Measurements from ENCODE around the gene PUSL1. TPM values are rescaled to one million over a fixed set of nuclear protein-coding genes. Genes with fewer than 3 reads are reported as not detected.

Gene PUSL1
- total and polyA plus RNA-seq, 2 of the 13 experiments (the other 11 are each of a cell fraction or from before 2014, with no cell fraction given) = 8.3 to 22.2 TPM

DNA sequence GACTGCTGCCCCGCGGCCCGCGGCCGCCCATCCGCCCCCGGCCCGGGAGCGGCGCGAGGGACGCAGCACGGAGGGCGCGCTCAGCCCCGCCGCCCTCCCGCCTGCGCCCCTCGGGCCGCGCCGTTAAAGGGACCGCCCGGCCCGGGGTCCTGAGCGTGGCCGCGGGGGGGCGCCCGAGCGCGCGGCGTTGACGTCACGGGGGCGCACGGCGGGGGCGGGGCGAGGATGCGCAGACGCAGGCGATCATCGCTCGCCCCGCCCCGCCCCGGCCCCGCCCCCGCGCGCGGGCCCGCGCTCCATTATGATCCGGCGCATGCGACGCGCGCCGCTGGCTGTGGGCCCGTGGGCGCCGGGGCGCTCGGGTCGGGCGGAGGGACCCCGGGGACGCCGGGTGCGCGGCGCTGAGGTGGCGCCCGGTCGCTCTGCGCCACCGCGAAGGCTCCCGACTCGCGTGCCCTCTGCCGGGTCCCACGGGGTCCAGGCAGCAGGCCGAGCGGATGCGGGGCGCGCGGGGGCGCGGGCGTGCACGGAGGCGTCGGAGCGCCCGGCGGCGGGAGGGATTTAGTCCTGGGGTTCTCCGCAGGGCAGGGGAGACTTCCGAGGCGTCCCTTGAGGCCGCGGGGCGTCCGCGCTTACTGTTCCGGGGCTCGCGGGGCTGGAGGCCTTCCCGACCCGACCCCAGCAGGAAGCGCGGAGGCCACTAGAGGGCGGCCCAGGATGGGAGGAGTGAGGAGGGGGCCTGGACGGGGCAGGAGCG, 41.0 kb downstream of the PUSL1 start, which contains the start of gene DVL1 (continued):
- TF ChIP-seq KLF12 (CRISPR knock-in tag; IDR thresholded peaks at IDR 0.05; ENCODE audit: borderline replicate concordance) (no peak), E2F5 (CRISPR knock-in tag; conservative IDR thresholded peaks at IDR 0.05) (no peak), KAT7 (CRISPR knock-in tag; IDR thresholded peaks at IDR 0.05; ENCODE audit: borderline replicate concordance) (no peak), HCFC1 (IDR thresholded peaks at IDR 0.05; ENCODE audit: low read depth, low read length) (no peak), BATF2 (CRISPR knock-in tag; IDR thresholded peaks at IDR 0.05) (no peak), TERF1 (CRISPR knock-in tag; IDR thresholded peaks at IDR 0.05) (no peak), ZSCAN20 (CRISPR knock-in tag; IDR thresholded peaks at IDR 0.05; ENCODE audit: borderline replicate concordance) (no peak), SIN3B (IDR thresholded peaks at IDR 0.05; ENCODE audit: low read length) (no peak), LBX2 (CRISPR knock-in tag; IDR thresholded peaks at IDR 0.05; ENCODE audit: borderline replicate concordance) (no peak), ZNF136 (CRISPR knock-in tag; IDR thresholded peaks at IDR 0.05; ENCODE audit: low read depth) (no peak), ZNF382 (CRISPR knock-in tag; IDR thresholded peaks at IDR 0.05; ENCODE audit: borderline replicate concordance) (no peak), JDP2 (CRISPR knock-in tag; IDR thresholded peaks at IDR 0.05; ENCODE audit: borderline replicate concordance) (no peak), NPAS2 (CRISPR knock-in tag; IDR thresholded peaks at IDR 0.05; ENCODE audit: borderline replicate concordance) (no peak), ZNF709 (CRISPR knock-in tag; IDR thresholded peaks at IDR 0.05) (no peak), CBX1 (IDR thresholded peaks at IDR 0.05; ENCODE audit: low read depth) (no peak), ZNF12 (CRISPR knock-in tag; IDR thresholded peaks at IDR 0.05) (no peak), HBP1 (CRISPR knock-in tag; IDR thresholded peaks at IDR 0.05; ENCODE audit: low read depth) (no peak)
- TF ChIP-seq, protein P1, sequence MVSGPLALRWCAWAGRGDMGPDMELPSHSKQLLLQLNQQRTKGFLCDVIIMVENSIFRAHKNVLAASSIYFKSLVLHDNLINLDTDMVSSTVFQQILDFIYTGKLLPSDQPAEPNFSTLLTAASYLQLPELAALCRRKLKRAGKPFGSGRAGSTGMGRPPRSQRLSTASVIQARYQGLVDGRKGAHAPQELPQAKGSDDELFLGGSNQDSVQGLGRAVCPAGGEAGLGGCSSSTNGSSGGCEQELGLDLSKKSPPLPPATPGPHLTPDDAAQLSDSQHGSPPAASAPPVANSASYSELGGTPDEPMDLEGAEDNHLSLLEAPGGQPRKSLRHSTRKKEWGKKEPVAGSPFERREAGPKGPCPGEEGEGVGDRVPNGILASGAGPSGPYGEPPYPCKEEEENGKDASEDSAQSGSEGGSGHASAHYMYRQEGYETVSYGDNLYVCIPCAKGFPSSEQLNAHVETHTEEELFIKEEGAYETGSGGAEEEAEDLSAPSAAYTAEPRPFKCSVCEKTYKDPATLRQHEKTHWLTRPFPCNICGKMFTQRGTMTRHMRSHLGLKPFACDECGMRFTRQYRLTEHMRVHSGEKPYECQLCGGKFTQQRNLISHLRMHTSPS (CRISPR knock-in tag; IDR thresholded peaks at IDR 0.05; ENCODE audit: low read depth) = no peak
- TF ChIP-seq, protein P2, sequence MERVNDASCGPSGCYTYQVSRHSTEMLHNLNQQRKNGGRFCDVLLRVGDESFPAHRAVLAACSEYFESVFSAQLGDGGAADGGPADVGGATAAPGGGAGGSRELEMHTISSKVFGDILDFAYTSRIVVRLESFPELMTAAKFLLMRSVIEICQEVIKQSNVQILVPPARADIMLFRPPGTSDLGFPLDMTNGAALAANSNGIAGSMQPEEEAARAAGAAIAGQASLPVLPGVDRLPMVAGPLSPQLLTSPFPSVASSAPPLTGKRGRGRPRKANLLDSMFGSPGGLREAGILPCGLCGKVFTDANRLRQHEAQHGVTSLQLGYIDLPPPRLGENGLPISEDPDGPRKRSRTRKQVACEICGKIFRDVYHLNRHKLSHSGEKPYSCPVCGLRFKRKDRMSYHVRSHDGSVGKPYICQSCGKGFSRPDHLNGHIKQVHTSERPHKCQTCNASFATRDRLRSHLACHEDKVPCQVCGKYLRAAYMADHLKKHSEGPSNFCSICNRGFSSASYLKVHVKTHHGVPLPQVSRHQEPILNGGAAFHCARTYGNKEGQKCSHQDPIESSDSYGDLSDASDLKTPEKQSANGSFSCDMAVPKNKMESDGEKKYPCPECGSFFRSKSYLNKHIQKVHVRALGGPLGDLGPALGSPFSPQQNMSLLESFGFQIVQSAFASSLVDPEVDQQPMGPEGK (CRISPR knock-in tag; IDR thresholded peaks at IDR 0.05) = peak; percentile 80

Measured in HepG2 (cell line).